HUES64 (cell line): ENCODE measurements around the gene CNOT6. TPM values are rescaled to one million over a fixed set of nuclear protein-coding genes. Genes with fewer than 3 reads are reported as not detected.
"Not testable (repeated sequence)": the region's sequence is repeated elsewhere in the genome, so short reads cannot be mapped to it uniquely, and the experiment has no call there.

Experiments used
- H3K27ac ChIP-seq: 2 replicates; pipeline ENCODE4 v1.7.0; 2013; ENCODE audit warnings: low read depth, low read length, inconsistent platforms
- H3K27me3 ChIP-seq: 2 replicates; pipeline ENCODE4 v1.6.1; 2013; ENCODE audit warnings: mild to moderate bottlenecking, low read length; ENCODE audit not compliant: insufficient read depth
- H3K36me3 ChIP-seq: 2 replicates; pipeline ENCODE4 v1.6.1; 2013; ENCODE audit warnings: mild to moderate bottlenecking, low read length; ENCODE audit not compliant: insufficient read depth
- H3K4me1 ChIP-seq: 2 replicates; pipeline ENCODE4 v1.6.1; 2013; ENCODE audit warnings: mild to moderate bottlenecking, low read length, moderate library complexity; ENCODE audit not compliant: insufficient read depth
- H3K4me3 ChIP-seq: 2 replicates; pipeline ENCODE4 v1.5.1; 2013; ENCODE audit warnings: mild to moderate bottlenecking, low read length, moderate library complexity
- H3K9ac ChIP-seq: 2 replicates; pipeline ENCODE4 v1.6.1; 2013; ENCODE audit warnings: mild to moderate bottlenecking, low read depth, low read length
- H3K9me3 ChIP-seq: 2 replicates; pipeline ENCODE4 v1.6.1; 2013; ENCODE audit warnings: low read depth, low read length; ENCODE audit not compliant: insufficient read depth
- WGBS: fragments of 150-250, 120-280 bp; methylation state at CpG from one replicate; pipeline ENCODE4 v1.1.7; 2013; ENCODE audit warnings: missing lambda C conversion rate; 5-methylcytosine and 5-hydroxymethylcytosine counted together
- polyA plus RNA-seq, 2 experiments: library from polyadenylated mRNA; stranded (reverse); fragments of 50-300 nt; gene quantifications; one replicate each; pipeline ENCODE4 v1.2.3, GENCODE V29; 2013

CNOT6 gene
- 24.5 TPM for polyA plus RNA-seq (2013, experiment 1 of 2)
- polyA plus RNA-seq (2013, experiment 2 of 2), result 25.0 TPM

GRCh38 chr5:180494060-180494509 lies at the start of gene CNOT6:
CNOT6 (plus strand) TSS chr5:180494379; CDS start chr5:180529277, 34,898 bp downstream.
- H3K9ac ChIP-seq, result peak within 1 kb of the TSS; percentile 99
- H3K36me3 ChIP-seq, result peaks cover 27% of the 10 kb centered on the region
- 1% methylated on average over 56 of the region's 56 CpGs for WGBS
- peak within 1 kb of the TSS; percentile 96 for H3K27ac ChIP-seq
- no peaks in the 10 kb centered on the region for H3K27me3 ChIP-seq
- peak within 1 kb of the TSS; percentile 90 for H3K4me3 ChIP-seq
- peaks cover 13% of the 10 kb centered on the region for H3K4me1 ChIP-seq
- H3K9me3 ChIP-seq, result no peaks in the 10 kb centered on the region

- WGBS, result 89% methylated on average over 2 of the region's 2 CpGs
- no peaks in the 10 kb centered on the region for H3K36me3 ChIP-seq
Observed at GRCh38 chr5:180454752-180455151, 39.4 kb upstream of the CNOT6 start.

GRCh38 chr5:180455872-180456271 lies 38.3 kb upstream of the CNOT6 start:
- Histone ChIP-seq H3K27ac (no peak overlapping the region), H3K4me3 (no peak overlapping the region), H3K4me1 (no peaks in the 10 kb centered on the region), H3K36me3 (no peaks in the 10 kb centered on the region), H3K27me3 (no peaks in the 10 kb centered on the region), H3K9me3 (peaks cover 18% of the 10 kb centered on the region; the same call in 1 of the 2 replicates), H3K9ac (no peak overlapping the region)
- 93% methylated on average over 1 of the region's 1 CpG for WGBS

More at GRCh38 chr5:180454752-180455151, 39.4 kb upstream of the CNOT6 start:
- Histone ChIP-seq H3K9me3 (peaks cover 15% of the 10 kb centered on the region; the same call in 1 of the 2 replicates), H3K27ac (no peak overlapping the region), H3K4me1 (no peaks in the 10 kb centered on the region), H3K27me3 (no peaks in the 10 kb centered on the region), H3K9ac (no peak overlapping the region), H3K4me3 (no peak overlapping the region)

- H3K27ac ChIP-seq, result no peak overlapping the region
- H3K27me3 ChIP-seq, result no peaks in the 10 kb centered on the region
- no peaks in the 10 kb centered on the region for H3K4me1 ChIP-seq
- H3K36me3 ChIP-seq, result no peaks in the 10 kb centered on the region
- peaks cover 18% of the 10 kb centered on the region; the same call in 1 of the 2 replicates for H3K9me3 ChIP-seq
- 85% methylated on average over 1 of the region's 3 CpGs for WGBS
- no peak overlapping the region for H3K4me3 ChIP-seq
- no peak overlapping the region for H3K9ac ChIP-seq
Observed at GRCh38 chr5:180456792-180457191, 37.4 kb upstream of the CNOT6 start.

- peaks cover 22% of the 10 kb centered on the region for H3K9me3 ChIP-seq
- H3K9ac ChIP-seq, H3K36me3 ChIP-seq, H3K27ac ChIP-seq, H3K4me1 ChIP-seq, H3K27me3 ChIP-seq, H3K4me3 ChIP-seq: not testable (repeated sequence)
- WGBS, result 97% methylated on average over 61 of the region's 61 CpGs
Observed at GRCh38 chr5:180458852-180459673, 35.1 kb upstream of the CNOT6 start.

GRCh38 chr5:180459674-180460142 lies 34.5 kb upstream of the CNOT6 start:
- not testable (repeated sequence) for H3K27ac ChIP-seq, H3K4me3 ChIP-seq, H3K4me1 ChIP-seq, H3K9ac ChIP-seq, H3K36me3 ChIP-seq, H3K27me3 ChIP-seq
- peaks cover 22% of the 10 kb centered on the region for H3K9me3 ChIP-seq
- WGBS, result 96% methylated on average over 11 of the region's 14 CpGs

- Histone ChIP-seq H3K9ac (no peak overlapping the region), H3K4me1 (no peaks in the 10 kb centered on the region), H3K4me3 (no peak overlapping the region), H3K27ac (no peak overlapping the region), H3K36me3 (no peaks in the 10 kb centered on the region), H3K9me3 (peaks cover 22% of the 10 kb centered on the region), H3K27me3 (no peaks in the 10 kb centered on the region)
- WGBS, result 91% methylated on average over 10 of the region's 10 CpGs
Observed at GRCh38 chr5:180460834-180461233, 33.3 kb upstream of the CNOT6 start.

- 86% methylated on average over 9 of the region's 9 CpGs for whole genome bisulfite sequencing
- no peak overlapping the region for H3K4me3 ChIP-seq
- H3K9me3 ChIP-seq, result peaks cover 22% of the 10 kb centered on the region
- no peaks in the 10 kb centered on the region for H3K27me3 ChIP-seq
- H3K27ac ChIP-seq, result no peak overlapping the region
- no peaks in the 10 kb centered on the region for H3K4me1 ChIP-seq
- H3K36me3 ChIP-seq, result no peaks in the 10 kb centered on the region
- H3K9ac ChIP-seq, result no peak overlapping the region
Observed at GRCh38 chr5:180461303-180461702, 32.9 kb upstream of the CNOT6 start.

GRCh38 chr5:180463216-180463900 lies 30.8 kb upstream of the CNOT6 start:
- H3K27me3 ChIP-seq, result no peaks in the 10 kb centered on the region
- H3K27ac ChIP-seq, result no peak overlapping the region
- WGBS, result 78% methylated on average over 8 of the region's 8 CpGs
- H3K9me3 ChIP-seq, result peaks cover 17% of the 10 kb centered on the region
- H3K4me3 ChIP-seq, result no peak overlapping the region
- H3K9ac ChIP-seq, result no peak overlapping the region
- no peaks in the 10 kb centered on the region for H3K36me3 ChIP-seq
- no peaks in the 10 kb centered on the region for H3K4me1 ChIP-seq

- Histone ChIP-seq H3K36me3 (no peaks in the 10 kb centered on the region), H3K27ac (no peak overlapping the region), H3K27me3 (no peaks in the 10 kb centered on the region), H3K9me3 (peaks cover 12% of the 10 kb centered on the region), H3K9ac (no peak overlapping the region), H3K4me3 (no peak overlapping the region), H3K4me1 (no peaks in the 10 kb centered on the region)
- 83% methylated on average over 13 of the region's 13 CpGs for WGBS
Observed at GRCh38 chr5:180463916-180464602, 30.1 kb upstream of the CNOT6 start.

GRCh38 chr5:180464603-180464970 lies 29.6 kb upstream of the CNOT6 start:
- Histone ChIP-seq H3K9me3 (peaks cover 7% of the 10 kb centered on the region), H3K27ac (no peak overlapping the region), H3K27me3 (no peaks in the 10 kb centered on the region), H3K36me3 (no peaks in the 10 kb centered on the region), H3K9ac (no peak overlapping the region), H3K4me1 (no peaks in the 10 kb centered on the region), H3K4me3 (no peak overlapping the region)
- WGBS, result 91% methylated on average over 5 of the region's 5 CpGs
